ENCODE data around the gene CYP24A1.

The CYP24A1 gene

DNA sequence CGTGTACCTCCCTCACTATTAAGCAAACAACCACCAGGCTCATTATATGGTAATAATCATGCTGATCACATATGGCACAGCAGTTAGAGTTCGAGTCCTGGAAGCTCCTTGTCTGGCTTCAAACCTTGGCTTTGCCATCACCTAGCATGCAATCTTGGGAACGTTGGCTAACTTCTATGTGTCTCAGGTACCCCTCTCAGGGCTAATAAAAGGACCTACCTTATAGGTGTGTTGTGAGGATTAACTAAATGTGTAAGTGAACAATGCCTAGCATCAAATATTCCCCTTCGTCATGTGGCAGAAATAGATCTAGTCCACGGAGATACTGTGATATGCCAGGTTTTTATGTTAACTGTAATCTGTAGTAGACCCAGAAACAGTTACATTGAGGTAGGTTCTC lies 10.4 kb downstream of the CYP24A1 start:
- H3K9me3 ChIP-seq: no peaks in the 10 kb centered on the region
- peaks cover 23% of the 10 kb centered on the region for H3K27me3 ChIP-seq (ENCODE audit: low read depth)
- no peak for DNase-seq (ENCODE audit: low spot score in 2 of 2)
- H3K36me3 ChIP-seq (replicated peaks): no peaks in the 10 kb centered on the region
- H3K4me3 ChIP-seq: no peak overlapping the region
- in situ Hi-C loops (cut with MboI; ENCODE audit: low sequenced_read_pairs): no loop called here
- H3K4me1 ChIP-seq: no peaks in the 10 kb centered on the region

DNA sequence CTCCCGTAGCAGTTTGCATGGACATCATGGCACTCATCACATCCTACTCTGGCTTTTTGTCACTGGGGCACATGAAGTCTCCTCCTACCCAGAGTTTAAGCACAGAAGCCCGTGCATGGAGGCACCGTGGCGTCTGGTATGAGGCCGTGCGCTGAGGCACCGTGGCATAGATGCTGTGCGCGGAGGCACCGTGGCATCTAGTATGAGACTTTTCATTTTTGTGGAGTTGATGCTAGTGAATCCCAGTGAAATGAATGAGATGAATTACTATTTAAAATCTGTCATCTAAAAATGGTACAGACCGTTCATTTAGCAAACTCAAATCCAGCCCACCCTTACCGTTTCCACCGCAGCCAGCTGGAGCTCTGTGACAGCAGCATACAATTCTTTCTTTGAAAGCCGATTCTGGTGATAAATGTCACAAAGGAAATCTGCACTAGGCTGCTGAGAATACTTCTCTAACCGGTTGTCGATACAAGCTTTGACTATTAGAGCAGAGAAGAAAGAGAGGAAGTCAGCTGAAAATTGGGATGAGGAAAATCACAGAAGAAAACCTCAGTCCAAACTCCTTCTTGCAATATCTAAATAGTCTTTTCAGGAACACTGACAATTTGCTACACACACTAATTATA lies 11.3 kb downstream of the CYP24A1 start:
- Histone ChIP-seq H3K9me3 (no peaks in the 10 kb centered on the region), H3K36me3 (replicated peaks) (no peaks in the 10 kb centered on the region), H3K4me3 (no peak overlapping the region), H3K27me3 (ENCODE audit: low read depth) (peaks cover 29% of the 10 kb centered on the region), H3K4me1 (no peaks in the 10 kb centered on the region)
- in situ Hi-C loops (cut with MboI; ENCODE audit: low sequenced_read_pairs): no loop called here
- DNase-seq (ENCODE audit: low spot score in 2 of 2): no peak

DNA sequence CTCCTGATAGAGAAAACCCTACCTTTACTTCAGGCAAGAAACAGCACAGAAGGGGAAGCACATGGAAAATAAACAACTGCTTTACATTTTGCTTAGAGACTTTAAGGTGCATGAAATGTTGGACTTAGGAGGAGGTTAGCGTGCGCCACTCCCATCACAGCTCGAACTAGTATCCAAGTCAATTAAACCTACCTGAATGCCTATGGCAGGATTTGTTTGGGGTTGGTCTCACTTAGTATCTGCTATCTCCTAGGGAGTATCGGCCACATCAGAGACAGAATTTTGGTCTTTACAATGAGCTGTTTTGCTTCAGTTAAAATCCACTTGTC lies 12.0 kb downstream of the CYP24A1 start:
- peaks cover 26% of the 10 kb centered on the region for H3K27me3 ChIP-seq (ENCODE audit: low read depth)
- no peaks in the 10 kb centered on the region for H3K36me3 ChIP-seq (replicated peaks)
- DNase-seq (ENCODE audit: low spot score in 2 of 2): no peak
- no peaks in the 10 kb centered on the region for H3K9me3 ChIP-seq
- H3K4me1 ChIP-seq: no peaks in the 10 kb centered on the region
- H3K4me3 ChIP-seq: no peak overlapping the region
- in situ Hi-C loops (cut with MboI; ENCODE audit: low sequenced_read_pairs): no loop called here

DNA sequence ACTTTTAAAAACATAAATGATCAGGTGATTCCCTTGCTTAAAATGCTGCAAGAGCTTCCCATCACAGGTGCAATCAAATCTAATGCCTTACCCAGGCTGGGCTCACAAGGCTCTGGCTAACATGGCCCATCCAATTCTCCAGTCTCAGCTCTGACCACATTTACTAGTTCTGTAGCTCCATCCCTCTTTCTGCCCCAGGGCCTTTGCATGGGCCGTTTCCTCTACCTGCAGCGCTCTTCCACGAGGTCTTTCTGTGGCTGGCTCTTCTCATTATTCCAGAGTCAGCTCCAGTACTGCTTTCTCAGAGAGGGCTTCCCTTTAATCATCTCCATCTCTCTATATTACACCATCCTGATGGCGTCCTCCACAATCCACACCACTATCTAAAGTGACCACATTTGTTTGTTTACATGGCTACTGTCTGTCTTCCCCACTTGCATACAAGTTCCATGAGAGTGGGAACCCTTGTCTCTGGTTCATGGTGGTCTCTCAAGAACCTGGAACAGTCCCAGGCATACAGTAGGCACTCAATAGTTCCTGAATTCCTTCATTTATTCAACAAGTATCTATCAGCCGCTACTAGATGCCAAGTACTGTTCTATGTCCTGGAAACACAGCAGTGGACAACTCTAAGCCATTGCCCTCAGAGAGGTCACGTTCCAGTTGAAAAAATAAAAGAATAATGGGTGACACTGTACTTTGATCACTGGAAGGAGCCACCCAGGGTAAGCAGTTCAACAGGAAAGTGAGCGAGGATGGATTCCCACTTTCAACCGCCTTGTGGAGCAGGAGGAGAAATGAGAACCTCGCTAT lies 12.6 kb downstream of the CYP24A1 start:
- in situ Hi-C loops (cut with MboI; ENCODE audit: low sequenced_read_pairs): no loop called here

DNA sequence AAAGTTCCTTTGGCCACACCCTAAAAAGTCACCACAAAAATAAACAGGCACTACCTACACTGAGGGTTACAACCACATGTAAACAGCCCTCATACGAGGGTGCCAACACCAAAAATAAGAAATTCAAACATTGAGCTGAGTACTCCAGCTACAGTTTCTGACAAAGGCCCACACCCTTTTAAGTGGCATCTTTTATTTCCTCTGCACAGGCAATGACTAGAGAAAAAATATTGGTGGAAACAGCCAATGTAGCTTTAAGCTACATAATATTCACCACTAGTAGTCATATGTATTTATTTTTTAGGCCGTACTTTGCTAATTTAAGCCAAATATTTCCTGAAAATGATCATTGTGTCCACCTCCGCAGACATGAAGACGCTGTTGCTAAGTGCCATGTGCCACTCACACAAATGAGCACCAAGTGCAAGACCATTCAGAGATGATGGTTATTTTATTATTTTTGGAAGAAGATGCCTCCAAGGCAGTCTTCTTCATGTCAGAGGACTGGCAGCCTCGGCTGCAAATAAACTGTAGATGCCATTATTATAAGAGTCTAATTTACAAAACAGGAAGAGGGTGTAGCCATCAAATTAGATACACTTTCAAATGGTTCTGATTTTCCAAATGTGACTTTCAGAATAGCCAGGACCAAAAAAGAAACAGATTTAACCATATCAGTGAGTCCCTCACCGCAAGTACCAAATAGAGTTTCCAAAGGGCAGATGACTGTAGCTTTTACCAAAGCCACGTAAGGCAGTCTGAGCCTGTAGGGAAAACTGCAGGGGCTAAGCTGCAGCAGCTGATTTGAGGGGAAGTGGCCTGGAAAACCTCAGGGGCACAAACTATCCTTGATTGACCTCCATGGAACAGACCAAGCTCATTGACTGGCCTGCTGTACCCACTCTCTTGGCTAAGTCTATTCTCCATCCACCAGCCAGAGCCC lies 13.4 kb downstream of the CYP24A1 start:
- Histone ChIP-seq H3K4me3 (no peak overlapping the region), H3K9me3 (no peaks in the 10 kb centered on the region), H3K4me1 (no peaks in the 10 kb centered on the region), H3K36me3 (replicated peaks) (no peaks in the 10 kb centered on the region), H3K27me3 (ENCODE audit: low read depth) (peaks cover 25% of the 10 kb centered on the region)
- in situ Hi-C loops (cut with MboI; ENCODE audit: low sequenced_read_pairs): no loop called here
- DNase-seq (ENCODE audit: low spot score in 2 of 2): no peak

More for the DNA sequence above, 12.6 kb downstream of the CYP24A1 start:
- H3K36me3 ChIP-seq (replicated peaks): no peaks in the 10 kb centered on the region
- no peaks in the 10 kb centered on the region for H3K4me1 ChIP-seq
- DNase-seq (ENCODE audit: low spot score in 2 of 2): no peak
- H3K9me3 ChIP-seq: no peaks in the 10 kb centered on the region
- H3K4me3 ChIP-seq: no peak overlapping the region
- H3K27me3 ChIP-seq (ENCODE audit: low read depth): peaks cover 26% of the 10 kb centered on the region

DNA sequence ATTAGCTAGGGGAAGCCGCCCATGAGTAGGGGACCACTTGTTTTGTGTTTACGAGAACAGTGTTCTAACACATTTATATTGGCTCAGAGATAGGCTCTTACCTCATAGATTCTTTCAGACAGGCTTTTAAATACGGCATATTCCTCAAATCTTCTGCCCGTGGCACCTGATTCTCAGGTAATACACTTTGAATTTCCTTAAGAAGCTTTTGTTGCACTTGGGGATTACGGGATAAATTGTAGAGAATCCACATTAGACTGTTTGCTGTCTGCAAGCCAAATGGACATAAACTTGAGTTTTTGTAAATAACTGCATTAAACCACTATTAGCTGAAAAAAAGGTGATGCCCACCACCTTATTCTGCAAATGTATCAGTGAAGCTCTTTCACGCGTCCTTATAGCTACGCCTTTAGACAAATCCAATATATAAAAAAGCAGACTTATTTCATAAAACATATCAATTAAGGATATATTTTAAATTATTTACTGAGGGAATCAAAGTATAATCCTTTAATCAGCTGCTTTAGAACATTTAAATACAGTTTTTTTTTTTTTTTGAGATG lies 14.8 kb downstream of the CYP24A1 start:
- in situ Hi-C loops (cut with MboI; ENCODE audit: low sequenced_read_pairs): no loop called here

DNA sequence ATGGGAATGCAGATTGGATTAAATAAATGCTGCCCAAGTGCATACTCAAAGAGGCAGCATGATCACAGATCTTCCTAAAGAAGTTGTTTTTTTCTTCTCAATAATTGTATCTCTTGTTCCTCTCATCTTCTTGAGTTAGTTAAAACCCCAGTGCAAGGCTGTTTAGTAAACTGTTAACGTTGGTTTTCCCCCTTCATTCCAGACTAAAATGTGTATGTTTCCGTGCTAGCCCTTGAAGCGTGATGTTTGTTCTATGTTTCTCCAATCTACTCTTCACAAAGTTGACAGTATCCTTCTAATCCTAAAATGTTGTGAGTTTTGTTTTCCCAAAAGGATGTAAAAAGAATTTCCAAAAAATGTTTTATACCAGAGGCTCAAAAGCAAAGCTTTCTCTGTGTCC lies 15.6 kb downstream of the CYP24A1 start:
- Histone ChIP-seq H3K9me3 (no peaks in the 10 kb centered on the region), H3K4me1 (no peaks in the 10 kb centered on the region), H3K36me3 (replicated peaks) (no peaks in the 10 kb centered on the region), H3K4me3 (no peak overlapping the region), H3K27me3 (ENCODE audit: low read depth) (peaks cover 22% of the 10 kb centered on the region)
- in situ Hi-C loops (cut with MboI; ENCODE audit: low sequenced_read_pairs): no loop called here
- no peak for DNase-seq (ENCODE audit: low spot score in 2 of 2)

More for the DNA sequence above, 14.8 kb downstream of the CYP24A1 start:
- DNase-seq (ENCODE audit: low spot score in 2 of 2): no peak
- Histone ChIP-seq H3K9me3 (no peaks in the 10 kb centered on the region), H3K27me3 (ENCODE audit: low read depth) (peaks cover 25% of the 10 kb centered on the region), H3K4me3 (no peak overlapping the region), H3K36me3 (replicated peaks) (no peaks in the 10 kb centered on the region), H3K4me1 (no peaks in the 10 kb centered on the region)

DNA sequence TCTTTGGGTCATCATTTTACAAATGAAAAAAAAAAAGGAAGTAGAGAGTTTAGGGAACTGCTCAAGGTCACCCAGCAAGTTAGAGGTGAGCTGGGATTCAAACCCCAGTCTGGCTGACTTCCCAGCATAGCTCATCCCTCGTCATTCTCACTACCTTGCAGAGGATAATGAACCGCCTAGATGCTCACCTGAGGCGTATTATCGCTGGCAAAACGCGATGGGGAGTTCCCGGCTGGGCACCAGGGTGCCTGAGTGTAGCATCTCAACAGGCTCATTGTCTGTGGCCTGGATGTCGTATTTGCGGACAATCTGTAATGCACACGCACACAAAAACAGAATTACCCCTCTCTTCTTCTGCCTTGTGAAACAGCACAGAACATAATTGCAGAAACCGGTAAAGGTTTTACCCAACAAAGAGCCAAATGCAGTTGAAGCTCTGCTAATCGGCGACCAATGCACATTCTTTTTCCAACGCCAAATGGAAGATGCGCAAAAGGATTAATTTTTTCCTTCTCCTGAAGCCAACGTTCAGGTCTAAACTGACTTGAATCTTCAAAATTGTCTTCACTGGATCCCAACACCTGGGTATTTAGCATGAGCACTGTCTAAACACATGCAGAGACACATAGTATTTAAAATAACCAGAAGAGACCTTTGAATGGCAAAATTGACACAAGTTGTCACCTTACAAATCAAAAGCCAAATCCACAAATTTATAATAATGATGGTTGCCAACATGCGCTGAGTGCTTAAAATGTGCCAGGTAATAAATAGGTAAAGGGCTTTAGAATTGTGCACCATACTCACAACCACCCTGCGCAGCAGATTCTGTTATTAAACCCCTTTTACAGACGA lies 16.6 kb downstream of the CYP24A1 start:
- in situ Hi-C loops (cut with MboI; ENCODE audit: low sequenced_read_pairs): no loop called here
- Histone ChIP-seq H3K36me3 (replicated peaks) (no peaks in the 10 kb centered on the region), H3K27me3 (ENCODE audit: low read depth) (peaks cover 22% of the 10 kb centered on the region), H3K9me3 (no peaks in the 10 kb centered on the region), H3K4me3 (no peak overlapping the region), H3K4me1 (no peaks in the 10 kb centered on the region)
- DNase-seq (ENCODE audit: low spot score in 2 of 2): no peak

DNA sequence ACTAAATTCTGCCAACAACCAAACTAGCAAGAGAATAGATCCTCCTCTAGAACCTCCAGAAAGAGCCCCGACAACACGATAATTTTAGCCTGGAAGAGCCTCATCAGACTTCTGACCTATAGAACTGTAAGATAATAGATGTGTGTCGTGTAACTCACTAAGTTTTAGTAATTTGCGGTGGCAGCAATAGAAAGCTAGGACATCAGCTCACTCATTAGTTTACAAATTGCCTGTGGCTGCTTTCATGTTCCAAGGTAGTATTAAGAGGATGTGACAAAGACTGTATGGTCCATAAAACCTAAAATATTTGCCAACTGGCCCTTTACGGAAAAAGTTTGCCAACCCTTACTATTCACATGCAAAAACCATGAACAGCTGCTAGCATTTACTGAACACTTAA lies 17.3 kb downstream of the CYP24A1 start:
- no peak overlapping the region for H3K4me3 ChIP-seq
- H3K4me1 ChIP-seq: no peaks in the 10 kb centered on the region
- H3K36me3 ChIP-seq (replicated peaks): no peaks in the 10 kb centered on the region
- no peak for DNase-seq (ENCODE audit: low spot score in 2 of 2)
- H3K27me3 ChIP-seq (ENCODE audit: low read depth): peaks cover 22% of the 10 kb centered on the region
- H3K9me3 ChIP-seq: no peaks in the 10 kb centered on the region
- in situ Hi-C loops (cut with MboI; ENCODE audit: low sequenced_read_pairs): no loop called here

DNA sequence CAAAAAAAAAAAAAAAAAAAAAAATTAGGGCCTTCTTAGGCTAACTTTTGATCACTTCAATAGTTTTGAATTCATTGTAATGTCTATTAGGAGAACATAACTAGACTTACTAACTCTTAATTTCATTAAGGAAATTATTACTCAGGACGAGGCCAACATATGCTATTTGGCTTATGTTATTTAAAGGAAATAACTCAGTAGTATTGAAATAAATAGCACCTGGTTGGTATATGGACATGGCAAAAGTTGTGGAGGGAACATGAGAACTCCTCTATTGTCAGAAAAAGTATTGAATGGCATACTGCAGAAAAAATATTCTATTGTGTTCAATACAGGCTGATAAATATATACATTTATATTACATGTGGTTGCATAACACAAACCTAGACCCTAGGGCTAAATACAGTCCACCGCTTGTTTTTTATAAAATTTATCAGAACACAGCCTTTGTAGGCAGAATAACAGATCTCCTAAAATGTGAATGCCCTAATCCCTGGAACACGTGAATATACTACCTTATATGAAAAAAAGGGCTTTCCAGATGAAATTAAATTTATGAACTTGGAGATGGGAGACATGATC lies 18.0 kb downstream of the CYP24A1 start:
- Histone ChIP-seq H3K9me3 (no peaks in the 10 kb centered on the region), H3K27me3 (ENCODE audit: low read depth) (peaks cover 22% of the 10 kb centered on the region), H3K4me1 (no peaks in the 10 kb centered on the region), H3K36me3 (replicated peaks) (no peaks in the 10 kb centered on the region), H3K4me3 (no peak overlapping the region)
- in situ Hi-C loops (cut with MboI; ENCODE audit: low sequenced_read_pairs): no loop called here
- no peak for DNase-seq (ENCODE audit: low spot score in 2 of 2)

DNA sequence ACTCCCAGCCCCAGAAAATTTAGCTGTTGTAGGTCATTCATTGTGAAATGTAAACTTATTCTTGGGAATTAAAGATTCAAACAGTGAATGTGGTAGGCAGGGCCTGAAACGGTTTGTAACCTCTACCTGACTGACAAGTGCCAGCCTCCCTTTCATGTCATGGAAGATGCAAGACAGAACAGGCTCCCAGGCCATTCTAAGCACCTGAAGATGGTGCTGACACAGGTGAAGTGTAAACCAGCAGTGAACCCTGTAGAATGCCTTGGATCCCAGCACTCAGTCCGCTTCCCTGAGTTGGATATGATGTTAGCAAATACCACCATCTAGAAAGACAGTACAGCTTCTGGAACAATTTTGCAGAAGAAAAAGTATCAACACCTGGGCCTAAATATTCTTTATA lies 19.3 kb downstream of the CYP24A1 start:
- in situ Hi-C loops (cut with MboI; ENCODE audit: low sequenced_read_pairs): no loop called here
- Histone ChIP-seq H3K27me3 (ENCODE audit: low read depth) (peaks cover 22% of the 10 kb centered on the region), H3K36me3 (replicated peaks) (no peaks in the 10 kb centered on the region), H3K9me3 (no peaks in the 10 kb centered on the region), H3K4me3 (no peak overlapping the region), H3K4me1 (no peaks in the 10 kb centered on the region)
- DNase-seq (ENCODE audit: low spot score in 2 of 2): no peak

DNA sequence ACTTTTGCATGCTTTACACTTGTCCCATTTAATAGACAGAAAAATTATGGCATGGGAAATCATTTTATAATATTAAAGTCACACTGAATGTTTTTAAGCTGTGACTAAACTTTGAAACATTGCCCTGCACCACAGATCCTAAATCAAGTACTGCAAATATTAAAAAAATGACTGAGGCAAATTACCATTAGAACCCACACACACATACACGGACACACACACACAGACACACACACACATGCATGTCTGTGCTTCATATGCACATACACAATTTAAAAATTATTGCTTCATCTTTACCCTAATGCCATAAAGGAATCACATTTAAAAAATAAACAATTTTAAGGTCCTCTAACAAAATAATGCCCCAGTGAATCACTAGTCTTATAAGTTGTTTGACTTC lies 19.9 kb downstream of the CYP24A1 start:
- Histone ChIP-seq H3K36me3 (replicated peaks) (no peaks in the 10 kb centered on the region), H3K9me3 (no peaks in the 10 kb centered on the region), H3K27me3 (ENCODE audit: low read depth) (peaks cover 22% of the 10 kb centered on the region), H3K4me1 (no peaks in the 10 kb centered on the region), H3K4me3 (no peak overlapping the region)
- no peak for DNase-seq (ENCODE audit: low spot score in 2 of 2)
- in situ Hi-C loops (cut with MboI; ENCODE audit: low sequenced_read_pairs): no loop called here

DNA sequence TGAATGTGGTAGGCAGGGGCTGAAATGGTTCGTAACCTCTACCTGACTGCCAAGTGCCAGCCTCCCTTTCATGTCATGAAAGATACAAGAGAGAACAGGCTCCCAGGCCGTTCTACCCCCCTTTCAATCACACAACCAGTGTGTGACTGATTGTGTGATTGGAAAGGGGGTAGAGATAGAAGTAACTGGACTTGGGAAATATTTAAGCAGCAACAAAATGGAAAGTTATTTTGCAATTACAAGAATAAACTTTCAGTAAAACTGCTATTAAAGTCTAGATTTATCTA lies 20.8 kb downstream of the CYP24A1 start:
- in situ Hi-C loops (cut with MboI; ENCODE audit: low sequenced_read_pairs): no loop called here
- Histone ChIP-seq H3K4me3 (no peak overlapping the region), H3K9me3 (no peaks in the 10 kb centered on the region), H3K27me3 (ENCODE audit: low read depth) (peaks cover 15% of the 10 kb centered on the region), H3K4me1 (no peaks in the 10 kb centered on the region), H3K36me3 (replicated peaks) (no peaks in the 10 kb centered on the region)
- no peak for DNase-seq (ENCODE audit: low spot score in 2 of 2)

Data from HAP-1 (cell line).